Loucy (cell line): Measurements from ENCODE around the gene ALKBH3.

Source experiments
- H2AFZ ChIP-seq: fragments of 200-600 bp; sonication (generic); 2 replicates; pipeline ENCODE4 v1.6.0; 2016; ENCODE audit warnings: antibody characterized with exemption, mild to moderate bottlenecking, low read length, moderate library complexity
- H3F3A ChIP-seq: fragments of 200-600 bp; 2 replicates; pipeline ENCODE4 v1.6.0; 2016; ENCODE audit warnings: antibody characterized with exemption, low read depth, mild to moderate bottlenecking
- H3K27me3 ChIP-seq: fragments of 200-600 bp; sonication (generic); 2 replicates; pipeline ENCODE4 v1.6.1; 2014; ENCODE audit warnings: low read length, mild to moderate bottlenecking; ENCODE audit not compliant: insufficient read depth, poor library complexity, severe bottlenecking
- H3K36me3 ChIP-seq: fragments of 200-600 bp; sonication (generic); 2 replicates; pipeline ENCODE4 v1.6.1; 2016; ENCODE audit warnings: low read length; ENCODE audit not compliant: insufficient read depth
- H3K4me1 ChIP-seq: fragments of 200-600 bp; sonication (generic); 2 replicates; pipeline ENCODE4 v1.5.1; 2014; ENCODE audit warnings: low read length, mild to moderate bottlenecking; ENCODE audit not compliant: insufficient read depth, poor library complexity, severe bottlenecking
- H3K4me2 ChIP-seq: fragments of 200-600 bp; sonication (generic); 2 replicates; pipeline ENCODE4 v1.6.0; 2014; ENCODE audit warnings: antibody characterized with exemption, low read length, low read depth, mild to moderate bottlenecking; ENCODE audit not compliant: poor library complexity, severe bottlenecking
- H3K4me3 ChIP-seq: fragments of 200-600 bp; sonication (generic); 2 replicates; pipeline ENCODE4 v1.5.1; 2014; ENCODE audit warnings: low read length, mild to moderate bottlenecking, mixed read lengths; ENCODE audit not compliant: poor library complexity, severe bottlenecking
- H3K79me2 ChIP-seq: fragments of 200-600 bp; sonication (generic); 2 replicates; pipeline ENCODE4 v1.6.1; 2014; ENCODE audit warnings: low read length; ENCODE audit not compliant: insufficient read depth
- H3K9ac ChIP-seq: fragments of 200-600 bp; sonication (generic); 2 replicates; pipeline ENCODE4 v1.6.0; 2014; ENCODE audit warnings: mild to moderate bottlenecking, low read depth, low read length, moderate library complexity; ENCODE audit not compliant: poor library complexity, severe bottlenecking
- H3K9me2 ChIP-seq: fragments of 200-600 bp; sonication (generic); replicated peaks from 2 replicates; pipeline ENCODE4 v1.6.1; 2016; ENCODE audit warnings: low read depth, low read length, mixed read lengths
- H3K9me3 ChIP-seq: fragments of 200-600 bp; sonication (generic); 2 replicates; pipeline ENCODE4 v1.6.1; 2014; ENCODE audit warnings: mild to moderate bottlenecking, antibody characterized with exemption, low read length, low read depth; ENCODE audit not compliant: insufficient read depth
- H4K20me1 ChIP-seq: fragments of 200-600 bp; sonication (generic); 2 replicates; pipeline ENCODE4 v1.6.0; 2014; ENCODE audit warnings: antibody characterized with exemption, low read length, mild to moderate bottlenecking; ENCODE audit not compliant: insufficient read depth, poor library complexity, severe bottlenecking
- CTCF ChIP-seq: fragments of 200-600 bp; sonication (generic); conservative IDR thresholded peaks from 2 replicates; pipeline ENCODE4 v1.5.1; 2014; ENCODE audit warnings: mild to moderate bottlenecking, antibody characterized with exemption, low read length
- EZH2phosphoT487 ChIP-seq: fragments of 200-600 bp; IDR thresholded peaks from 2 replicates; pipeline ENCODE4 v1.6.1; 2018; ENCODE audit warnings: antibody characterized with exemption, mild to moderate bottlenecking, moderate library complexity, borderline replicate concordance

ALKBH3 gene

DNA sequence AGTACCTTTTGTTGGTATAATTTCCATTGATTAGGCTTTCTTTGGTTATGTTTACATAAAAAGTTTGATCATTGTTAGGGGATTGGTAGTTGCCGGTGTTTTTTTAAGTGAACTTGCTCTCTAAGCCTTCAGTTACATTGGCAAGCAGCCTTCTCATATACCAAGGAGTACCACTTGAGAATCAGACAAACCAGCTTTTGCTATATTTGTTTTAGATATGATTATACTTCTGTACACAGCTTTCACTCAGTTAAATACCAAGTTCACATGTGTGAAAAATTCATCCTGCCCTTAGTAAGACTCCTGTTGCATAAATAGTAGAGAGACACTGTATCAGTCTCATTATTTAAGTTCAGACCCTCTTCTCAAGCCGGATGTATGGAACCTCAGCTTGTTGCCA, 22.4 kb downstream of the ALKBH3 start:
- Histone ChIP-seq H3K9me3 (no peaks in the 10 kb centered on the region), H3K36me3 (peaks cover 51% of the 10 kb centered on the region; the same call in 1 of the 2 replicates), H2AFZ (no peak overlapping the region), H3K27me3 (no peaks in the 10 kb centered on the region), H3K4me1 (no peaks in the 10 kb centered on the region), H3F3A (no peaks in the 10 kb centered on the region), H3K79me2 (no peaks in the 10 kb centered on the region), H3K9ac (no peak overlapping the region), H4K20me1 (no peaks in the 10 kb centered on the region), H3K9me2 (no peaks in the 10 kb centered on the region), H3K4me2 (no peak overlapping the region), H3K4me3 (no peak overlapping the region)
- TF ChIP-seq EZH2phosphoT487 = no peak
- TF ChIP-seq CTCF = no peak

DNA sequence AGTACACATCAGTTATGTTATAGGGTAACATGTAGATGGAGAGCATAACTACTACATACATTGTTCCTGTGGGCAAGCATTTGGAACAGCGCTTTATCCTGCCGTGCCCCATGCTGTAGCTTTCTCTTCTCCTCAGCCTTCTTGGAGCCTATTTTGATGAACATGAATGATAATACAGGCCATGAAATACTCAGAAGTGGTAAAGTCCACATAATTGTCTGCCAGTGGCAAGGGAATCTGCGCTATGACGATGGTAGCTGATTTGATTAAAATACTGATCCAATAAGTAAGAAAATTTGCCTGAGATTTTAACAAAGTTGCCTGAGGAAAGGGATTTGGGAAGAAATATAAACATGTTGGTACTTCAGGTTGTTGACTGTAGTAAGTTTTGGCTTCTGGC, 23.3 kb downstream of the ALKBH3 start:
- no peaks in the 10 kb centered on the region for H3K9me2 ChIP-seq
- no peak overlapping the region for H3K4me3 ChIP-seq
- TF ChIP-seq CTCF (no peak), EZH2phosphoT487 (no peak)
- no peaks in the 10 kb centered on the region for H3F3A ChIP-seq
- no peaks in the 10 kb centered on the region for H3K4me1 ChIP-seq
- H3K27me3 ChIP-seq = no peaks in the 10 kb centered on the region
- H2AFZ ChIP-seq = no peak overlapping the region
- H3K9ac ChIP-seq = no peak overlapping the region
- no peaks in the 10 kb centered on the region for H4K20me1 ChIP-seq
- H3K79me2 ChIP-seq = no peaks in the 10 kb centered on the region
- H3K9me3 ChIP-seq = no peaks in the 10 kb centered on the region
- H3K4me2 ChIP-seq = no peak overlapping the region
- peaks cover 47% of the 10 kb centered on the region; the same call in 1 of the 2 replicates for H3K36me3 ChIP-seq

DNA sequence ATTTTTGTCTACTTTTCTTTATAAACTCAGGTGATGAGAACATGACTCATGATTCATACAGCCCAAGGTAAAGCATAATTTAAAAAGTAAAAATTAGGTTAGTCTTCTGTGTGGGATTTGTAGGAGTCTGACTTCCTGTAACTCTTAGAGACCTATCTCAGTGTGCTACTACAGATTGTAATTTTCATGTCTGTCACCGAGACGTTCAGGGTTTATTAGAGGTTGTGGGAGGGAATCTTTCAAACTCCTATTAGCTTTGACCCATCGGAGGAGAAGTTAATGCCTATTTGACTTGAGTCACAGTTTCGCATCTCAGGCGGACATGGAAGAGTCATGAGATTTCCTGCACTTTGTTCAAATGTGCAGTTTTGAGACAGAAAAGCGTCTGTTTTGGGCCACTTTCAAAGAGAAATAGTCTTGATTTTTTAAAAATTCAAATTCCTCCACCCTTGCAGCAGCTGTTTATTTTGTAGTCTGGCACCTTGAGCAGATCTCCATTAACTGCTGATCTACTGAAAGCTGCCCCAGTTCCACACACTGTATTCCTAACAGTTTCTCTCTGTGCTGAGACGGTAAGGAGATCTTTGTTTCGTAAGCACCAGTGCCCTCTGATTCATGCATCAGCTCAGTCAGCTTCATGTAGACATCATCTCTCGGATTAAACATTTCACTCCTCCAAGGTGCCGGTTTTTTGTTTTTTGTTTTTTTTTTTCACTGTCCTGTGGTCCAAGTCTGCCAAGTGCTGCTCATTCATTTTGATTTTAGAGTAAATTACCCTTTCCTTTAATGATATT, 24.3 kb downstream of the ALKBH3 start:
- Histone ChIP-seq H3K36me3 (peaks cover 46% of the 10 kb centered on the region; the same call in 1 of the 2 replicates), H3K9me2 (no peaks in the 10 kb centered on the region), H3K27me3 (no peaks in the 10 kb centered on the region), H4K20me1 (no peaks in the 10 kb centered on the region), H3K4me2 (no peak overlapping the region), H2AFZ (no peak overlapping the region), H3K4me3 (no peak overlapping the region), H3K9ac (no peak overlapping the region), H3F3A (no peaks in the 10 kb centered on the region), H3K4me1 (no peaks in the 10 kb centered on the region), H3K79me2 (no peaks in the 10 kb centered on the region), H3K9me3 (no peaks in the 10 kb centered on the region)
- TF ChIP-seq CTCF (no peak), EZH2phosphoT487 (no peak)
